Measurements from ENCODE around the gene B3GNT4.

The B3GNT4 gene

GRCh38 chr12:122226366-122227125 lies 23.0 kb downstream of the B3GNT4 start:
- TF ChIP-seq CTCF (IDR thresholded peaks at IDR 0.05; ENCODE audit: low read depth, low read length) = no peak
- no peak for DNase-seq (ENCODE audit: extremely low read depth, low read depth)

GRCh38 chr12:122227341-122227740 lies 23.8 kb downstream of the B3GNT4 start:
- no peak for TF ChIP-seq CTCF (IDR thresholded peaks at IDR 0.05; ENCODE audit: low read depth, low read length)
- DNase-seq (ENCODE audit: extremely low read depth, low read depth) = no peak

- no peak for DNase-seq (ENCODE audit: extremely low read depth, low read depth)
- TF ChIP-seq CTCF (IDR thresholded peaks at IDR 0.05; ENCODE audit: low read depth, low read length) = no peak
These were observed 24.6 kb downstream of the B3GNT4 start for GRCh38 chr12:122228092-122228491.

- no peak for DNase-seq (ENCODE audit: extremely low read depth, low read depth)
- no peak for TF ChIP-seq CTCF (IDR thresholded peaks at IDR 0.05; ENCODE audit: low read depth, low read length)
These were observed 27.3 kb downstream of the B3GNT4 start for GRCh38 chr12:122230798-122231197.

- DNase-seq (ENCODE audit: extremely low read depth, low read depth) = no peak
These were observed 29.2 kb downstream of the B3GNT4 start for GRCh38 chr12:122232691-122233090.

GRCh38 chr12:122235741-122236140 lies 32.2 kb downstream of the B3GNT4 start:
- TF ChIP-seq CTCF (IDR thresholded peaks at IDR 0.05; ENCODE audit: low read depth, low read length) = no peak
- DNase-seq (ENCODE audit: extremely low read depth, low read depth) = no peak

More at GRCh38 chr12:122232691-122233090, 29.2 kb downstream of the B3GNT4 start:
- no peak for TF ChIP-seq CTCF (IDR thresholded peaks at IDR 0.05; ENCODE audit: low read depth, low read length)

- DNase-seq (ENCODE audit: extremely low read depth, low read depth) = no peak
- TF ChIP-seq CTCF (IDR thresholded peaks at IDR 0.05; ENCODE audit: low read depth, low read length) = no peak
These were observed 35.4 kb downstream of the B3GNT4 start for GRCh38 chr12:122238861-122239260.

All from AG09319 (cell line).